ENCODE results near the gene CFAP46.
"Not testable (repeated sequence)": the region's sequence is repeated elsewhere in the genome, so short reads cannot be mapped to it uniquely, and the experiment has no call there.

Gene CFAP46

DNA sequence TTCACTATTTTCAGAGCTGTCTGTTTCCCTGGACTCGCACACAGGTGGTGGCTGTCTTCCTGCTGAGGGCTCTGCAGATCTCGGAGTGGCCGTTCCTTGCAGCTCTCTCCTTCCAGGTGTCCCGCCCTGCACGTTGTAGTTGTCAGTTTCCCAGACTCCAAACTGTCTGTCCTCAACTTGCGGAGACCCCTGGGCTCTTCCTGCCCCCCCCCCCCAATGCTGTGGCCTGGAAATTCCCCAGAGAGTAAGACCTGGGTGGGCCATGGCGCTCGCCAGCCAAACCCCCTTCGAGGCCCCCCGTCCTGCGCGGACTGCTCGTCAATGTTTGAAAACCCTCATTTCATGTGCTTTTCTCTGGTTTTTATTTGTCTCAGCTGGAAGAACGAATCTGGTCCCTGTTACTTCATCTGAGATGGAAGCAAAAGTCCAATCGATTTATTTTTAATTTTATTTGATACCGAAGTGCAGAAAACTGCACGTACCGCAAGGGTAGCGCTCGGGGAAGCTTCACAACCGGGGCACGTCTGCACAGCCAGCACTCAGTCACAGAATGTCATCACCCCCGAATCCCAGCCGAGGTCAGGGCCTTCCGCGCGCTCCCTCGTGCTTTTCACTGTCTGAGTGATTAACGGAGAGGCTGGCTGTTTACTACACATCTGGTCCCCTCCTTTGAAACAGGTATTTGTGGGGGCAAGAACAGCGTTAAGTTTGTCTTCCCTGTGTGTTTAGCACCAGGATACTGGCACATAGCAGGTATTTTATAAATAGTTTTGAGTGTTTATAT, 110.0 kb downstream of the CFAP46 start:
- no peak for DNase-seq (ENCODE audit: low read depth in 2 of 3, low spot score in 1 of 3)

DNA sequence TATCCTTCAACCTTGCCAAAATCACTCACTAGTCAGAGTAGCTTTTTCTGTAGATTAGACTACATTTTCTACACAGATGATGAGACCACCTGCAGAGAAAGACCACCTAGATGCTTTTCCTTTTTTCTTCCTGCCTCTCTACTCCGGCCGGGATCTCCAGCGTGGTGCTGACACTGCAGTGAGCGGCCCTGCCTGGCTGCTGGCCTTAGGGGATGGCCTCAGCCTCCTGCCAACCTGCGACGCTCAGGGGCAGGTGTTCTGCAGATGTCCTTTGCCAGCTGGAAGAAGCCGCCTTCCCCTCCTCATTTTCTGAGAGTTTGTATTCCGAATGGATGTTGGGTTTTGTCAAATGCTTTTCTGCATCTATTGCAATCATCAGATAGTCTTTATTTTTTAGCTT, 113.0 kb downstream of the CFAP46 start:
- no peak for DNase-seq (ENCODE audit: low read depth in 2 of 3, low spot score in 1 of 3)

DNA sequence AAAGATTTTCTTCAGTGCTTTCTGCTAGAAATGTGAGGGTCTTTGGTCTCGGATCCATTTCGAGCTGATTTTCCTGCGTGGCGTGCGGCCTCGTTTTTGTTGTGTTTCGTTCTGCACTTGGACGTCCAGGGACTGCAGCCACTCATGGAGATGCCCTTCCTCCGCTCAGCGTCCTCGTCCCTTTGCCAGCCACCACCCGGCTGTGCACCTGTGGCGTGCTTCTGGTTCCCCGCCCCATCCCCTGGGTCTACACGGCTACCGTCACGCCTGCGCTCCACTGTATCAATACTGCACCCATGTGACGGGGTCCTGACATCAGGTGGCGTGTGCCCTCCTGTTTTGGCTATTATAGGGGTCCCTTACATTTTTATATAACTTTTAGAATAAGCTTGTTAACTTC, 113.7 kb downstream of the CFAP46 start:
- no peak for DNase-seq (ENCODE audit: low read depth in 2 of 3, low spot score in 1 of 3)

DNA sequence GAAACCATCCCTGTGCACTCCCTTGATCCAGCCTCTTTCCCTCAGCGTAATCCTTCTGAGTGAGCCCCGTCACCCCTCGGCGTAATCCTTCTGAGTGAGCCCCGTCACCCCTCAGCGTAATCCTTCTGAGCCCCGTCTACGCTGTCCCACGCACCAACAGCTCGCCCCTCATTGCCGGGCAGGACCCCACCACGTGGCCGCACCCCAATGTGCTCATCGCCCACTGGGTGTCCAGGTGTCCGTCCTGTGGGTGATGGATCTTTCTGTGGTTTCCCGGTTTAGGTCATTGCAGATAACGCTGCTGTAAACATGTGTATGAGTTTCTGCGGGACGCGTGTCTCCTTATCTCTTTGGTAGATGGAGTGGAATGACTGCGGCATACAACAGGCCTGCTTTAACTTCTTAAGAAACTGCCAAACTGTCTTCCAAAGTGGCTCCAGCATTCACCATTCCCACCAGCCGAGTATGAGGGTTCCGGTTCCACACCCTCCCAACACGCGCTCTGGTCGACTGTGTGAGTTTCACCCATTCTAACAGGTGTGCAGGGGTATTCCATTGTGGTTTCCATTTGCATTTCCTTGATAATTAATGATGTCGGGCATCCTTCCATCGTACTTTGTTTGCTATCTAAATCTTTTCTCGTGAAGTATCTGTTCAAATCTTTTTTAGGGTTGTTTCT, 114.4 kb downstream of the CFAP46 start:
- no peak for DNase-seq (ENCODE audit: low read depth in 2 of 3, low spot score in 1 of 3)

DNA sequence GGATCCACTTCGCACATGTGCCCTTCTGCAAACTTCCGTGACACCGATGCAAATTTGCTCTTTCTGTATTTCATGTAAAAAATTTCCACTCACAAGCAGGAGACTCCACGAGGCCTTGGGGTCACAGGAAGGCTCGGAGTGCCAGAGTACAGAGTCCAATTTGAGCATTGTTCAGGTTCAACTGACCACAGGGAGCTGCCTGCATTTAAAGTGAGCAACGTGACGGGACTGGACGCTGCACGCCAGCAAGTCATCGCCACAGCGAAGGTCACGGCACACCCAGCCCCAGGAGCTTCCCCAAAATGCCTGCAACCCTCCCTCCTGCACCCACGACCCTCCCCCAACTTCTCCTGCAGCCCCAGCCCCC, 115.0 kb downstream of the CFAP46 start:
- no peak for DNase-seq (ENCODE audit: low read depth in 2 of 3, low spot score in 1 of 3)

DNA sequence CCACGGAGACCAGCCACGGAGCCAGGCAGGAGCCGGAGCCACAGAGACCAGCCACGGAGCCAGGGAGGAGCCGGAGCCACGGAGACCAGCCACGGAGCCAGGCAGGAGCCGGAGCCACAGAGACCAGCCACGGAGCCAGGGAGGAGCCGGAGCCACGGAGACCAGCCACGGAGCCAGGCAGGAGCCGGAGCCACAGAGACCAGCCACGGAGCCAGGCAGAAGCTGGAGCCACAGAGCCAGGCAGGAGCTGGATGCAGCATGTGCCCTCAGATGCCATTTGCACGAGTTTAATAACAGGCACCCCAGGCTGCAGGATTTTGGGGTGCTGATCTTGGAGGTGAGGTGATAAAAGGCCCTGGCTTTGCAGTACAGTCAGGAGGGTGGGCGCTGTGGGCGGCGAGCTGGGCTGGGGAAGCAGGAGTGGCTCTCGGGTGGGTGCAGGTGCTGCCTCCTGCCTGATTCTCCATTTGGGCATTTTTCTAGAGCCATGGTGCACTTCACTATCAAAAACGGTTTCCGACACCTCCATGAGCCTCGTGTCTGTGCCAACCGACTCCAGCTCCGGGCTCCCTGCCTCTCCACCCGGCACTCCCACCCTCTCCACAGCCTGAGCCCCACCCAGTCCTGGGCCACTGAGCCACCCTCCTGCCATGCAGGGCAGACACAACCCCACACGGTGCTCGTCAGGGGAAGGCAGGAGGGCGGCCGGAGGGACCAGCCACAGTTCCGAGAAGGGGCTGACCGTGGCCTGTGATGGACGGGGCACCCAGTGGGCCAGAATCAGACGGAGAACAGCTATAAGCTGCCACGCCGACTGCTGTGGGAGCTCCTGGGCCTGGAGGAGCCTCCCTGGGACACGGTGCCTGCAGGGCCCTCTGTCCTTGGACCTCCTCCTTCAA, 115.6 kb downstream of the CFAP46 start:
- DNase-seq (ENCODE audit: low read depth in 2 of 3, low spot score in 1 of 3) = no peak

DNA sequence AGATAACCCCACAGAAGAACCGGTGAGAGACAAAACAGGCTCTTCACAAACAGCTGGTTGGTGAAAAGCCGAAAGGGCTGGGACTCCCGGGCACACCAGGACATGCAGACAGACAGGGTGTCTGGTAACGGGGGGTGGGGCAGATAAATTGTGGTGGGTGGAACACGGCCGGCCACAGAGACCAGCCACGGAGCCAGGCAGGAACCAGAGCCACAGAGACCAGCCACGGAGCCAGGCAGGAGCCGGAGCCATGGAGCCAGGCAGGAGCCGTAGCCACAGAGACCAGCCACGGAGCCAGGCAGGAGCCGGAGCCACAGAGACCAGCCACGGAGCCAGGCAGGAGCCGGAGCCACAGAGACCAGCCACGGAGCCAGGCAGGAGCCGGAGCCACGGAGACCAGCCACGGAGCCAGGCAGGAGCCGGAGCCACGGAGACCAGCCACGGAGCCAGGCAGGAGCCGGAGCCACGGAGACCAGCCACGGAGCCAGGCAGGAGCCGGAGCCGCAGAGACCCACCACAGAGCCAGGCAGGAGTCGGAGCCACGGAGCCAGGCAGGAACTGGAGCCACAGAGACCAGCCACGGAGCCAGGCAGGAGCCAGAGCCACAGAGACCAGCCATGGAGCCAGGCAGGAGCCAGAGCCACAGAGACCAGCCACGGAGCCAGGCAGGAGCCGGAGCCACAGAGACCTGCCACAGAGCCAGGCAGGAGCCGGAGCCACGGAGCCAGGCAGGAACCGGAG, 116.4 kb downstream of the CFAP46 start:
- not testable (repeated sequence) for DNase-seq (ENCODE audit: low read depth in 2 of 3, low spot score in 1 of 3)

DNA sequence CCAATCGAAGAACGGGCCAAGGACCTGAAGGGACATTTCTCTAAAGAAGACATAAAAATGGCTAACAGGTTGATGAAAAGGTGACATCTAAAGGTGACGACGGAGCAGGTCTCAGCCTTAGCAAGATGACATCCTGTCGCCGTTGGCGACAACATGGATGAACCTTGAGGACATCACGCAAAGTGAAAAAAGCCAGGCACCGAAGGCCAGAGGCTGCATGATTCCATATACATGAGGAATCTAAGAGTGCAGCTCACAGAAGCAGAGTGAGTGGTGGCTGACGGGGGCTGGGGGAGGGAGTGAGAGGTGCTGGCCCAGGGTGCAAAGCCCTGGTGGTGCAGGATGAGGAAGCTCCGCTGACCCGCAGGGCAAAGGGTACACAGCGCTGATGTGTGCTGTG, 122.3 kb downstream of the CFAP46 start:
- DNase-seq (ENCODE audit: low read depth in 2 of 3, low spot score in 1 of 3) = no peak

DNA sequence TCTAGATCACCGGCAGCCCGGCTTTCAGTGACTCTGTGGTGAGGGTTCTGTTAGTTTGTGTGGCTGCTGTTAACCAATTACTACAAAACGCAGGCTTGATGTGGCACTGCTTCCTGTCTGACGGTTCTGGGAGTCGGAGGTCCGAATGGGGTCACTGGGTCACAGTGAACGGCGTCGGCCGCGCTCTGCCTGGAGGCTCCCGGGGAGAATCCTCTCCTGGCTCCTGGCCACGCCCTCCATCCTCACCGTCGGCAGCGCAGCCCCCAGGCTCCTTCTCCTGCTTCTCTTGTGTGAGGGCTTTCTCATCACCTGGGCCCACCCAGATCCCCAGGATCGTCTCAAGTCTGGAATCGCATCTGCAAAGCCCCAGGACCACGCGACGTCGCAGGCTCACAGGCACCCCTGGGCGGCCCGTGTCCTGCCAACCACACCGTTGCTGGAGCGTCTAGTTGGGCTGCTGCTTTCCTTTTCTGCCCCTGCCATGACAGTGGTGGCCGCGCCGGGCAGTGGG, 124.6 kb downstream of the CFAP46 start:
- DNase-seq (ENCODE audit: low read depth in 2 of 3, low spot score in 1 of 3) = no peak

DNA sequence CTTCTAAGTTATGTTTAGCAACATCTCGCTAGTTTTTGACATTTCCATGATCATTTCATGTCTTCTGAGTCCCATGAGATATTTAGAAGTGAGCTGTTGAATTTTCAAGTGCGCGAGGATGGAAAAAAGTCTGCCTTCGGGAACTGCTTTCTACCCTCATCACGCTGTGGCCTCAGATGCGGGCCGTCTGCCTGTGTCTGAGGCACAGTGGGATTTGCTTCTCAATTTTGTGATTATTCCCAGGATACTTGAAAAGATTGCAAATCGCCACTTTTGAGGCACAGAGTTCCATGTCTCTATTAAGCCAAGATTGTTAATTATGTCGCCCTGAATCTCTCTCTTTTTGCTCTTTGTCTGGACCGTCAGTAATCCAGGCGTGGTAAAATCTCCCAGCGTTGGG, 125.7 kb downstream of the CFAP46 start:
- DNase-seq (ENCODE audit: low read depth in 2 of 3, low spot score in 1 of 3) = no peak

DNA sequence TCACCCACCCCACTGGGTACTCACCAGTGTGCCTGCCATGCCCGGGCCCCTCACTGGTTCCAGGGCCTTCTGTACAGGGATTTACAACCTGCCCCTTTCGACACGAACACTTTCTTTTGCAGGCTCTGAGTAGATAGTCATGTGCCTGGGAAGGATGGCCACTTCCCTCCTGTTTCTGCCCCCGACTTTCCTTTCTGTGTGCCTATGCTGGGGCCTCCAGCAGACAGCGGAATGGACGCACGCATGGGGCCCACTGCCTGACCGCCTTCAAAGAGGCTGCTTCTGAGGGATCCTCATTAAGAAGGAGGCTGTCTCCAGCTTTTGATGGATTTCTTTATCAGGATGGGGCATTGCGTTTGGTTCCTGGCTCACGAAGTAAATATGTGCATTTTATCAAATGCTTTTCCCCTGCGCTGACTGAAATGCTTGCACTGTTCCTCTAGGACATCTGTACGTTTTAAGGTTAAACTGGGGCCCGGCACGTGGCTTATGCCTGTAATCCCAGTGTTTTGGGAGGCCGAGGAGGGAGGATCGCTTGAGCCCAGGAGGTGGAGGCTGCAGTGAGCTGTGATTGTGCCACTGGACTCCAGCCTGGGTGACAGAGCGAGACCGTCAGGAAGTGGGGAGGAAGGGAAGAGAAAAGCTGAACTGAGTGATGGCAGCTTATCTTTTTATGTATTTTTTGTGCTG, 127.1 kb downstream of the CFAP46 start:
- no peak for DNase-seq (ENCODE audit: low read depth in 2 of 3, low spot score in 1 of 3)

DNA sequence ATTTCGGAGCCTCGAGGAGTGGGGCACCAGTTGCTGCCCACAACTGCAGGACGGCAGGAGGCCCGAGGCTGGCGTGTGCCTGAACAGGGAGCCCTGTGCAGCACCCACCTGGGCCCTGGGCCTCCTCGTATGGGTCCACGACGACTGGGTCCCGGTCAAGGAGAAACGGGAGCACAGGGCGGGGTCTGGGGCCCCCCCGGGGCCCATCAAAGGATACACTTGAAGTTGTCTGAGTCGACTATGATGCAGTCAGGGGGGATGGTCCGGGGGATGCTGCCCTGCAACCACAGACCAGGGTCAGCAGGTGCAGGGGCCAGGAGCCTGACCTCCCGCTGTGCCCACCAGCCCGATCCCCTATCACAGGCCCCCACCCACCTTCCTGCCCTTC, 127.9 kb downstream of the CFAP46 start:
- DNase-seq (ENCODE audit: low read depth in 2 of 3, low spot score in 1 of 3) = no peak

DNA sequence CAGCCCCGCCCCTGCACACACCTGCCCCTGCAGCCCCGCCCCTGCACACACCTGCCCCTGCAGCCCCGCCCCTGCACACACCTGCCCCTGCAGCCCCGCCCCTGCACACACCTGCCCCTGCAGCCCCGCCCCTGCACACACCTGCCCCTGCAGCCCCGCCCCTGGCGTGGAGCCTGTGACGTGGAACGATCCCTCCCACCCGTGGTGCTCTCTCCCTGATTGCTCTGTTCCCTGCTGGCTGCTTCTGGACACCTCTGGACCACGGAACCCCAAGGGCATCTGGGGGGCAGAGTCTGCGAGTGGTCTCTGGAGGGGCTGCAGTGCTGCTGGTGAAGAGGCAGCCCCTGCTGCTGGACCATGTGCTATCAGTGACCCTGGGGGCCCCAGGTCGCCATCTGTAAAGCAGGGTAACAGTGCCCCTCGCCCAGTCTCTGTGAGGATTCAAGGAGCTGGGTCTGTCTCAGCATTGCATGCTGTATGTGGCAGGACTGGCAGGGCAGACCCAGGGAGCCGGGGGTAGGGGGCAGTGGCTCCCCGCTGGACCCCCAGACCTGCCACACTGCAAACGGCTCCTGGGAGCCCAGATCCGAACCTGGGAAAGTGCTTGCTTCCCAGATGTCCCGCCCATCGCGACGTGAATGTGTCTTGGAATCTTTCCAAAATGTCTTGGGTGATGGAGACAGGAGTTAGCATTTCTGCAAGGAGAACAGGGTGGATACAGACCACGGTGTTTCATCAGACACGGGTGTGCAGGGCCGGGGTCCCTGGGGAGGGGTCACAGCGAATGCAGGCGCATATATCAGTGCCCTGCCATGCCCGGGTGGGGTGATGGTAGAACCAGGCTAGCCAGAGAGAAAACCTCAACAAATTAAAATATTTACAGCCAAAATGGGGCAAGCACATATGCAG, 128.6 kb downstream of the CFAP46 start:
- DNase-seq (ENCODE audit: low read depth in 2 of 3, low spot score in 1 of 3) = no peak

DNA sequence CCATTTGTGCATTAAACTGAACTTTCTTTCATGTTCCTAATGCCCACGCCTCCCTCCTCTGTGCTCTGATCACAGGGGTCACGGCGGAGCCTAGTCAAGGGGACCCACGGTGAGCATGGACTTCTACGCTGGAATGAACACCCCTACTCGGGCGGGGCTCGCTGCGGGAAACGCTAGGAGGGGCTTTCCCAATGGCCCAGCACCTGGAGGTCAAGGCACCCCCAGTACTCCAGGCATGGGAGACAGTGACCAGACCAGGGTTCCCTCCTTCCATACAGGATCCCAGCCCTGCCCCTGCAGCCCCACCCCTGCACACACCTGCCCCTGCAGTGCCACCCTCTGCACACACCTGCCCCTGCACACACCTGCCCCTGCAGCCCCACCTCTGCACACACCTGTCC, 129.4 kb downstream of the CFAP46 start:
- no peak for DNase-seq (ENCODE audit: low read depth in 2 of 3, low spot score in 1 of 3)

DNA sequence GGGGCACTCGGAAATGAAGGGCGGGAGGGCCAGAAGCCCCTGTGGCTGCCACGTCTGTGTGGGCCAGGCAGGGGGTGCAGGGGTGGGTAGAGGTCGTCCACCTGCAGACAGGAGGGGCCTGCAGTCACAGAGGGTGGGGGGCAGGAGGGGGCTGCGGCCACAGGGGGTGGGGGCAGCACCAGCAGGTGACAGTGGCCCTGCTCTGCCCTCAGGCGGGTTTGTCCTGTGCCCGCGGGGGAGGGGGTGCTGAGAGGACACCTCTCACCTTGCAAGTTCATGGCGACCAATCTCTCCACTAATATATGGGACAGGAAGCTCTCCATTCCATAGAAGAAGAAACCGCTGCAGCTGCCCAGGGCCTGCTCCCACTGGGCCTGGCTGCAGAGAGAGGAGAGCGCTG, 129.8 kb downstream of the CFAP46 start:
- no peak for DNase-seq (ENCODE audit: low read depth in 2 of 3, low spot score in 1 of 3)

DNA sequence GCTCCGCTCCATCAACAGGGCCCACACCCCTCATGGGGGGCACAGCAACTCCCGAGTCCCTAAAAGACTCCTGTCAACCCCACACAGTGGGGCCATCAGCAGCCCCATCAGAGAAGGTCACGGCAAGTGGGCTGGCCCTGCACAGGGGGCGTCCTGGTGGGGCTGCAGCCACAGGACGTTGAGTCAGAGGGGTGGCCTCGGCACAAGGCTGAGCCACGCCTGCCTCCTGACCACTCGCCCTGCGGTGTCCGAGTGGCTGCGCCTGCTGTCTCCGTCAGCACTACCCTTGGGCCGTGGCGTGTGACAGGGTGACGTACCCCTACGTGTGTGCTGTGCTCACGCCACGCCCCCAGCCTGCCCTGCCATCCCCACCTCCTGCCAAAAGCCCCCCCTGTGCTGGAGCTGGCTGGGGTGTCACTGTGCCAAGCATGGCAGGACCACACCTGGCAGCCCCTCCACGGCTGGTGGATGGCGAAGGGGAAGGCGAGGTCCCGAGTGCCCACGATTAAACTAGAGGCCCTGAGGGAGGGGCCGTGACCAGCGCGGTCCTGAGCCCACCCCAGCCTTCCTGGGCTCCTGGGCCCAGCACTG, 130.4 kb downstream of the CFAP46 start:
- DNase-seq (ENCODE audit: low read depth in 2 of 3, low spot score in 1 of 3) = no peak

DNA sequence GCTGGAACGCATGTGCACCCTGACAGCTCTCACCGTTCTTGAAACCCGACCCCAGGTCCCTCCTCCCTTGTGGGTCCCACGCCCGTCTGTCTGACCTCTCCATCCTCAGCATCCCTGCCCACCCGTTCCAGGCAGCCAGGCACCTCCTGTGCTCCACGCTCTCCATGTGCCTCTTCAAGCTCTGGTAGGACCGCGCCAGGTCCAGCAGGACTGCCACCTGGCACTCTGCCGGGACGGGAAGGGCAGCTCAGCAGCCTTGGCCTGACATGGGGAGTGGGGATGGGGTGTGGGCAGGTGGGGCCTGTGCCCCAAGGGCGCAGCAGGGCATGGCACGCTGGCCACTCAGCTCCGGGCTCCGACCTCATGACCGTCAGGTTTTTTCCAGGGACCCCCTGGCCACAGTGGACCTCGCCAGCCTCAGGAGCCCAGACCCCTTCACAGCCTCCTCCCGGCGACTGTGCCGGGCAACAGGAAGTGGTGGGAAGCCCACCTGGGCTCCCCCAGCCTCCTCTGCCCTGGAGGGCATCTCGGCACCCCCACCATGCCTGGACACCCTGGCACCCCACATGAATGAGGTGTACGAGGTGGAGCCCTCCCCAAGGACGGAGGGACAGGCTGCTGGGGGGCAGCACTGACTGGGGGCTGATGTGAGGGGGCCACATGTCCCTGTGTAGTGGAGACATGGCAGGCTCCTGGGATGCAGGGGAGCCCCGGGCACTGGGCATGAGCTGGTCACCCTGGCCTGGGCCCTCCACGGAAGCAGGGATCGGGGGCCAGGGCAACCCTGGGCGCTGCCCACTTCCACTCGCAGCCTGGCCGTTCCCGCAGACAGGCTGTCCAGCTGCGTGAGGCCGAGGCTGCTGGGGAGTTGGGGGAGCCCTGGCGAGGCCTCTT, 131.3 kb downstream of the CFAP46 start:
- DNase-seq (ENCODE audit: low read depth in 2 of 3, low spot score in 1 of 3) = no peak
